ENCODE results near the gene CAV2. TPM values are rescaled to one million over a fixed set of nuclear protein-coding genes. Genes with fewer than 3 reads are reported as not detected.

The CAV2 gene
- total and polyA plus RNA-seq, 3 donors from 2014 or later = 33.0 to 40.2 (median 33.5) TPM

DNA sequence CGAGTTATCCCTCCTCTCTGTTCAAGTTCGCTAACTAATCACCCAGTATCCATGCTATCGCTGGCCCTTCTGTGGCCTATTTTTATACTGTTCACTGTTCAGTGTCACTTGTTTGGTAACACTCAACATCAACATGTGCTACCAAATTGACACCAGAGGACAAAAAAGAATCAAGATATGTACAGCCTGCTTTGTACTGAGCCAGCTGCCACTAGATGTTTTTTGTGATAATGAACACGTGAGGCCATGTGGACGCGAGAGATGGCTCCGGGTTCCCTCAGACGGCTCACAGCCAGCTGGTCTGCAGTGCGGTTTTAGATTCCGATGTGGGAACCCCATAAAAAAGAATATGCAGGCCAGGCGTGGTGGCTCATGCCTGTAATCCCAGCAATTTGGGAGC, 46.5 kb downstream of the CAV2 start:
- intact Hi-C loops (cut with DNase I; ENCODE audit: low total_unique reads) = no loop called here
- Histone ChIP-seq H3K9me3 (no peaks in the 10 kb centered on the region), H3K36me3 (ENCODE audit: low read depth, missing control alignments) (no peaks in the 10 kb centered on the region), H3K4me1 (no peaks in the 10 kb centered on the region), H3K4me3 (no peak overlapping the region), H3K27ac (no peak overlapping the region), H3K27me3 (no peaks in the 10 kb centered on the region)
- DNase-seq = no peak
- TF ChIP-seq POLR2A (IDR thresholded peaks at IDR 0.05) = no peak
- TF ChIP-seq, protein P1, sequence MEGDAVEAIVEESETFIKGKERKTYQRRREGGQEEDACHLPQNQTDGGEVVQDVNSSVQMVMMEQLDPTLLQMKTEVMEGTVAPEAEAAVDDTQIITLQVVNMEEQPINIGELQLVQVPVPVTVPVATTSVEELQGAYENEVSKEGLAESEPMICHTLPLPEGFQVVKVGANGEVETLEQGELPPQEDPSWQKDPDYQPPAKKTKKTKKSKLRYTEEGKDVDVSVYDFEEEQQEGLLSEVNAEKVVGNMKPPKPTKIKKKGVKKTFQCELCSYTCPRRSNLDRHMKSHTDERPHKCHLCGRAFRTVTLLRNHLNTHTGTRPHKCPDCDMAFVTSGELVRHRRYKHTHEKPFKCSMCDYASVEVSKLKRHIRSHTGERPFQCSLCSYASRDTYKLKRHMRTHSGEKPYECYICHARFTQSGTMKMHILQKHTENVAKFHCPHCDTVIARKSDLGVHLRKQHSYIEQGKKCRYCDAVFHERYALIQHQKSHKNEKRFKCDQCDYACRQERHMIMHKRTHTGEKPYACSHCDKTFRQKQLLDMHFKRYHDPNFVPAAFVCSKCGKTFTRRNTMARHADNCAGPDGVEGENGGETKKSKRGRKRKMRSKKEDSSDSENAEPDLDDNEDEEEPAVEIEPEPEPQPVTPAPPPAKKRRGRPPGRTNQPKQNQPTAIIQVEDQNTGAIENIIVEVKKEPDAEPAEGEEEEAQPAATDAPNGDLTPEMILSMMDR (IDR thresholded peaks at IDR 0.05) = no peak
- WGBS, 2 donors = 95% methylated on average over 11 of the region's 11 CpGs

DNA sequence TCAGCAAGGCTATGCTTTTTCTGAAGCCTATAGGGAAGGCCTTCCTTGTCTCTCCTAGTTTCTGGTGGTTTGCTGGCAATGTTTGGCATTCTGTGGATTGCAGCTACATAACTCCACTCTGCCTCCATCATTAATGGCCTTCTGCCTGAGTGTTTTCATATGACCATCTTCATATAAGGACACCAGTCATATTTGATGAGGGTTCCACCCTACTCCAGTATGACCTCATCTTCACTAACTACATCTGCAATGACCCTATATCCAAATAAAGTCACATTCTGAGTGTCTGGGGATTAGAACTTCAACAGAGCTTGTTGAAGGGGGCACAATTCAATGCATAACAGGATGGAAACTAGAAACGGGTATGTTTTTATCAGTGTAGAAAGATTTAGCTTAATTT, 47.4 kb downstream of the CAV2 start:
- Histone ChIP-seq H3K27ac (no peak overlapping the region), H3K27me3 (no peaks in the 10 kb centered on the region), H3K9me3 (no peaks in the 10 kb centered on the region), H3K36me3 (ENCODE audit: low read depth, missing control alignments) (no peaks in the 10 kb centered on the region), H3K4me1 (no peaks in the 10 kb centered on the region), H3K4me3 (no peak overlapping the region)
- intact Hi-C loops (cut with DNase I; ENCODE audit: low total_unique reads) = no loop called here
- WGBS, 2 donors = 88 to 89% methylated on average over 1 of the region's 1 CpG
- TF ChIP-seq, protein P1 (IDR thresholded peaks at IDR 0.05) = no peak
- TF ChIP-seq POLR2A (IDR thresholded peaks at IDR 0.05) = no peak
- no peak for DNase-seq

DNA sequence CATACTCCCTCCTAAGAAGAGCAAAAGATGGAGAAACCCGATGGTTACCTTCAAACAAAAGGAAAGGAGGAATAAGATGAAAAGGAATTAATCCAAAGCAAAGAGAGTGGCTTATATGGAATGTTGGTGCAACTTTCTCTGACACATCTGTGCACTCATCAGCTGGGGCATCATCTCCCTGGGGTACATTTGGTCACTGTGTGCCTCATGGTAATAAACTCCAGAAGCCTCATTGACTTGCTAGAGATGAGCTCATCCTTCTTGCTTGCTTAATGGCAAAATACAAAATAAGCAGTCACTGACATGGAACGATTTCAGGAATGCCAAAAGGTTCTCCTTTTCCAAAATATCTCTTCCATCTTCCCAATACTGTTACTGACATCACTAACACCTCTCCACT, 47.8 kb downstream of the CAV2 start:
- H3K4me1 ChIP-seq = no peaks in the 10 kb centered on the region
- H3K27ac ChIP-seq = no peak overlapping the region
- no peak for DNase-seq
- 84 to 98% methylated on average over 2 of the region's 2 CpGs for WGBS, 2 donors
- no peaks in the 10 kb centered on the region for H3K36me3 ChIP-seq (ENCODE audit: low read depth, missing control alignments)
- intact Hi-C loops (cut with DNase I; ENCODE audit: low total_unique reads) = no loop called here
- no peaks in the 10 kb centered on the region for H3K27me3 ChIP-seq
- TF ChIP-seq POLR2A (IDR thresholded peaks at IDR 0.05) = no peak
- TF ChIP-seq, protein P1 (IDR thresholded peaks at IDR 0.05) = no peak
- no peaks in the 10 kb centered on the region for H3K9me3 ChIP-seq
- no peak overlapping the region for H3K4me3 ChIP-seq

DNA sequence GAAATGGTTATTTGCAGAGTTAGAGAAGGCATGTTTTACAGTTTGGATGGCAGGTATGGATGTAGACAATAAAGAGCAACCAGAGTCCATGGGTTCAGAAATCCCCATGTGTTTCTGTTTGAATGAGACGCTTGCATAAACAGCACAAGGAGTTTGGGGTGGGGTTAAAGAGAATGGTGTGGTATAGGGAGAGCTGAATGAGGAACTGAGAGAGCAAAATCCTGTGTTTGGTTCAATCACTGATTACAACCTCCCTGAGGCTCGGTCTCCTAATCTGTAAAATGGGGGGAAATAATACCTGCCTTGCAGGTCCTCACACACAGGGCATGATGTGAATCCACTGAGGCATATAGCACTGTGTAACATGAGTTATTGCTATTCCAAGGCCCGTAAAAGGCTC, 49.0 kb downstream of the CAV2 start:
- intact Hi-C loops (cut with DNase I; ENCODE audit: low total_unique reads) = no loop called here
- Histone ChIP-seq H3K4me1 (no peaks in the 10 kb centered on the region), H3K9me3 (no peaks in the 10 kb centered on the region), H3K27ac (no peak overlapping the region), H3K36me3 (ENCODE audit: low read depth, missing control alignments) (no peaks in the 10 kb centered on the region), H3K4me3 (no peak overlapping the region), H3K27me3 (no peaks in the 10 kb centered on the region)
- DNase-seq = no peak
- 88 to 95% methylated on average over 3 of the region's 3 CpGs for WGBS, 2 donors
- TF ChIP-seq POLR2A (IDR thresholded peaks at IDR 0.05) = no peak
- TF ChIP-seq, protein P1 (IDR thresholded peaks at IDR 0.05) = no peak

DNA sequence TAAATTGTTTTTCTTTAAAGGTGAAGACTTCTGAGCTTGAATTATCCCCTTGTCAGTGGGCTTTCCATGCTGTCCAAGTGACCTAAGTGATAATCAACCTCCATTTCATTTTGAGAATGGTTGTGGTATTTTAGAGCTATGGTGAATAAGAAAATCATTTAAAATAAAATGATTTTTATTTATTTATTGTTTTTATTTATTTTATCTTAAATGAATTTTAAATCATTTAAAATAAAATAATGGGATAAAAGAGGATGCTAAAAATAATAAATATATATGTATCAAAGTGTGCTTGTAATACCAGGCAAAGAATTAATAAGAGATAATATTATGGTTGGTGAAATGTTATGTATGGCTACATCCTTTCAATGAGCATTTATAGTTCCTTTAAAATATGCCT, 49.8 kb downstream of the CAV2 start:
- Histone ChIP-seq H3K4me1 (no peaks in the 10 kb centered on the region), H3K36me3 (ENCODE audit: low read depth, missing control alignments) (no peaks in the 10 kb centered on the region)
- TF ChIP-seq, protein P1 (IDR thresholded peaks at IDR 0.05) = no peak
- TF ChIP-seq POLR2A (IDR thresholded peaks at IDR 0.05) = no peak

More for the DNA sequence above, 49.8 kb downstream of the CAV2 start:
- no peaks in the 10 kb centered on the region for H3K9me3 ChIP-seq
- no peak overlapping the region for H3K27ac ChIP-seq
- no peak for DNase-seq
- H3K27me3 ChIP-seq = no peaks in the 10 kb centered on the region
- no peak overlapping the region for H3K4me3 ChIP-seq
- intact Hi-C loops (cut with DNase I; ENCODE audit: low total_unique reads) = no loop called here

Data from testis (tissue), 3 donors.